HepG2 (cell line): ENCODE data around the gene ARL8B. TPM values are rescaled to one million over a fixed set of nuclear protein-coding genes. Genes with fewer than 3 reads are reported as not detected.

Source experiments
- DNMT1 ChIP-seq: sonication (generic); formaldehyde crosslinking; IDR thresholded peaks from 2 replicates; pipeline ENCODE4 v1.5.1; 2020; ENCODE audit warnings: mild to moderate bottlenecking, missing genetic modification reagents
- GPN1 ChIP-seq: sonication (generic); formaldehyde crosslinking; IDR thresholded peaks from 2 replicates; pipeline ENCODE4 v1.5.1; 2020; ENCODE audit warnings: missing genetic modification reagents, borderline replicate concordance
- HHEX ChIP-seq: IDR thresholded peaks from 2 replicates; pipeline ENCODE4 v1.6.1; 2016; ENCODE audit warnings: control low read depth
- HIVEP1 ChIP-seq: sonication (generic); formaldehyde crosslinking; IDR thresholded peaks from 2 replicates; pipeline ENCODE4 v1.4.0; 2020; ENCODE audit warnings: mild to moderate bottlenecking, missing genetic modification reagents
- ISL2 ChIP-seq: sonication (generic); formaldehyde crosslinking; IDR thresholded peaks from 2 replicates; pipeline ENCODE4 v1.5.0; 2020; ENCODE audit warnings: missing genetic modification reagents
- MEIS1 ChIP-seq: sonication (generic); formaldehyde crosslinking; IDR thresholded peaks from 2 replicates; pipeline ENCODE4 v1.9.0; 2021; ENCODE audit warnings: mild to moderate bottlenecking, missing genetic modification reagents, moderate library complexity, borderline replicate concordance
- MXI1 ChIP-seq: IDR thresholded peaks from 3 replicates; pipeline ENCODE4 v1.6.1; 2012; ENCODE audit warnings: low read depth, low read length, inconsistent platforms, borderline replicate concordance
- NONO ChIP-seq, 2 experiments: fragments of 450-650 bp in 1 of 2; sonication (generic) in 1 of 2; formaldehyde crosslinking in 1 of 2; IDR thresholded peaks in 1 of 2; conservative IDR thresholded peaks in 1 of 2; 2 replicates each; pipeline versions ENCODE4 v1.6.1 to v1.8.0; 2017 to 2022; ENCODE audit warnings: mild to moderate bottlenecking in 1 of 2, missing genetic modification reagents in 1 of 2, moderate library complexity in 1 of 2
- PHF5A ChIP-seq: IDR thresholded peaks from one replicate; pipeline ENCODE4 v1.6.1; 2018; ENCODE audit warnings: low read depth, missing genetic modification reagents; ENCODE audit not compliant: unreplicated experiment
- RAD21 ChIP-seq: fragments of 450-650 bp; formaldehyde crosslinking; IDR thresholded peaks from 2 replicates; pipeline ENCODE4 v1.5.0; 2020; ENCODE audit warnings: mild to moderate bottlenecking
- TOE1 ChIP-seq: sonication (generic); formaldehyde crosslinking; IDR thresholded peaks from 2 replicates; pipeline ENCODE4 v1.4.0; 2020; ENCODE audit warnings: mild to moderate bottlenecking, missing genetic modification reagents
- TOPORS ChIP-seq: sonication (generic); formaldehyde crosslinking; IDR thresholded peaks from 2 replicates; pipeline ENCODE4 v1.8.0; 2023; ENCODE audit warnings: mild to moderate bottlenecking, missing genetic modification reagents
- ZNF180 ChIP-seq: sonication (generic); formaldehyde crosslinking; IDR thresholded peaks from 2 replicates; pipeline ENCODE4 v1.4.0; 2020; ENCODE audit warnings: low read depth, missing genetic modification reagents, borderline replicate concordance
- ZNF234 ChIP-seq: sonication (generic); formaldehyde crosslinking; conservative IDR thresholded peaks from 2 replicates; pipeline ENCODE4 v1.5.1; 2020; ENCODE audit warnings: mild to moderate bottlenecking, missing genetic modification reagents
- ZNF589 ChIP-seq: sonication (generic); formaldehyde crosslinking; conservative IDR thresholded peaks from 2 replicates; pipeline ENCODE4 v1.8.0; 2022; ENCODE audit warnings: mild to moderate bottlenecking, moderate library complexity, missing genetic modification reagents
- ZNF652 ChIP-seq: IDR thresholded peaks from 2 replicates; pipeline ENCODE4 v1.6.1; 2016; ENCODE audit warnings: low read depth, borderline replicate concordance
- ZNF761 ChIP-seq: sonication (generic); formaldehyde crosslinking; conservative IDR thresholded peaks from 2 replicates; pipeline ENCODE4 v1.4.0; 2020; ENCODE audit warnings: mild to moderate bottlenecking, missing genetic modification reagents
- ZSCAN21 ChIP-seq: sonication (generic); formaldehyde crosslinking; IDR thresholded peaks from 2 replicates; pipeline ENCODE4 v1.8.0; 2022; ENCODE audit warnings: mild to moderate bottlenecking, missing genetic modification reagents, moderate library complexity, borderline replicate concordance
- polyA plus RNA-seq, 8 experiments: library from polyadenylated mRNA; depleted of rRNA in 3 of 8; stranded (reverse) in 7 of 8; unstranded in 1 of 8; fragments of >200 nt; fragmentation: Illumina TruSeq in 4 of 8; extraction: Trizol in 4 of 8; gene quantifications; 2 replicates each; pipeline versions ENCODE4 v1.2.1 to v1.2.3, GENCODE V29; 2011 to 2016; ENCODE audit warnings: low read depth in 4 of 8, missing spikeins in 1 of 8, mixed read lengths in 1 of 8; ENCODE audit not compliant: insufficient read depth in 1 of 8
- total RNA-seq, 5 experiments: library from RNA; depleted of rRNA; stranded (reverse); fragments of >200 nt; fragmentation: Illumina TruSeq; extraction: Trizol; gene quantifications; 2 replicates each; pipeline ENCODE4 v1.2.3, GENCODE V29; 2016; ENCODE audit warnings: low read depth in 1 of 5
- TF ChIP-seq, protein P1 (sequence below): fragments of 450-650 bp; IDR thresholded peaks from 2 replicates; pipeline ENCODE4 v1.6.1; 2017; ENCODE audit warnings: mild to moderate bottlenecking
- TF ChIP-seq, protein P2 (sequence below): sonication (generic); formaldehyde crosslinking; IDR thresholded peaks from 2 replicates; pipeline ENCODE4 v1.8.0; 2022; ENCODE audit warnings: mild to moderate bottlenecking, missing genetic modification reagents, moderate library complexity
- TF ChIP-seq, protein P3 (sequence below): sonication (generic); formaldehyde crosslinking; IDR thresholded peaks from 2 replicates; pipeline ENCODE4 v1.5.0; 2020; ENCODE audit warnings: missing genetic modification reagents
- TF ChIP-seq, protein P4 (sequence below): sonication (generic); formaldehyde crosslinking; IDR thresholded peaks from 2 replicates; pipeline ENCODE4 v1.4.0; 2020; ENCODE audit warnings: mild to moderate bottlenecking, missing genetic modification reagents
- TF ChIP-seq, protein P5 (sequence below): IDR thresholded peaks from 2 replicates; pipeline ENCODE4 v1.6.1; 2016; ENCODE audit warnings: low read depth

Gene ARL8B
- total and polyA plus RNA-seq, 2 of the 13 experiments (the other 11 are each of a cell fraction or from before 2014, with no cell fraction given) = 23.5 to 30.4 TPM

DNA sequence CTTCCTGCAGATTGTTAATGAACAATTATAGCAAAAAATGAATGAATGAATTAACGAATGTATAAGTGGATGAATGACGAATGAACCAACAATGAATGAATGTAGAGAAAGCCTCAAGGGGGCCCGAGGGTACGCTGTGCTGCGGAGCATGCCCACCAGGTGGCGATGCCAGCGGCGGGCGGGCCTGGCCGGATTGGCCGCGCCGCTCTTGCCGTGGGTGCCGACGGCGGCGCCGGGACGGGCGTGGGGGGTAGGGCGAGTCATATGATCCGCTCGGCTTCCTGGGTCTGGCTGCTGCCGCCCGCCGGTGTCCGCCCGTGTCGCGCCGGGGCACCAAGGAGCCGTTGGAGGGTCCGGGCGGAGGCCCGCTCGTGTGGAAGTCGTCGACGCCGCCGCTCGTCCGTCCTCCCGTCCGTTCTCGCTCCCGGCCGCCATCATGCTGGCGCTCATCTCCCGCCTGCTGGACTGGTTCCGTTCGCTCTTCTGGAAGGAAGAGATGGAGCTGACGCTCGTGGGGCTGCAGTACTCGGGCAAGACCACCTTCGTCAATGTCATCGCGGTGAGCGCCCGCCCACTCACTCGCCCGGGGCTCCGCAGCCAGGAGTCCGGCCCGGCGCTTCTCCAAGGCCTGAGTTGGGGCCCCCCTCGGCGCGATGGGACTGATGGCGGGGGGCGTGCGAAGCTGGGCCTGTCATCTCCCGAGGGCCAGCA lies at the start of gene ARL8B (continued):
- peak; percentile 59; the same call in 1 of the 2 replicates for TF ChIP-seq MEIS1 (CRISPR knock-in tag)
- no peak for TF ChIP-seq NONO (IDR thresholded peaks at IDR 0.05)
- TF ChIP-seq NONO (CRISPR knock-in tag; conservative IDR thresholded peaks at IDR 0.05) = peak; percentile 95
- TF ChIP-seq MXI1 = peak; percentile 75; the same call in 1 of the 3 replicates
- TF ChIP-seq DNMT1 (CRISPR knock-in tag) = peak; percentile 47; the same call in 1 of the 2 replicates
- no peak for TF ChIP-seq TOE1 (CRISPR knock-in tag)
- TF ChIP-seq ZNF652 (CRISPR knock-in tag) = no peak
- no peak for TF ChIP-seq ZNF761 (CRISPR knock-in tag)
- peak; percentile 93; the same call in 1 of the 2 replicates for TF ChIP-seq ZNF589 (CRISPR knock-in tag)
- TF ChIP-seq PHF5A (CRISPR knock-in tag) = peak; percentile 40
- peak; percentile 73 for TF ChIP-seq ISL2 (CRISPR knock-in tag)
- no peak for TF ChIP-seq ZNF234
- TF ChIP-seq, protein P1, sequence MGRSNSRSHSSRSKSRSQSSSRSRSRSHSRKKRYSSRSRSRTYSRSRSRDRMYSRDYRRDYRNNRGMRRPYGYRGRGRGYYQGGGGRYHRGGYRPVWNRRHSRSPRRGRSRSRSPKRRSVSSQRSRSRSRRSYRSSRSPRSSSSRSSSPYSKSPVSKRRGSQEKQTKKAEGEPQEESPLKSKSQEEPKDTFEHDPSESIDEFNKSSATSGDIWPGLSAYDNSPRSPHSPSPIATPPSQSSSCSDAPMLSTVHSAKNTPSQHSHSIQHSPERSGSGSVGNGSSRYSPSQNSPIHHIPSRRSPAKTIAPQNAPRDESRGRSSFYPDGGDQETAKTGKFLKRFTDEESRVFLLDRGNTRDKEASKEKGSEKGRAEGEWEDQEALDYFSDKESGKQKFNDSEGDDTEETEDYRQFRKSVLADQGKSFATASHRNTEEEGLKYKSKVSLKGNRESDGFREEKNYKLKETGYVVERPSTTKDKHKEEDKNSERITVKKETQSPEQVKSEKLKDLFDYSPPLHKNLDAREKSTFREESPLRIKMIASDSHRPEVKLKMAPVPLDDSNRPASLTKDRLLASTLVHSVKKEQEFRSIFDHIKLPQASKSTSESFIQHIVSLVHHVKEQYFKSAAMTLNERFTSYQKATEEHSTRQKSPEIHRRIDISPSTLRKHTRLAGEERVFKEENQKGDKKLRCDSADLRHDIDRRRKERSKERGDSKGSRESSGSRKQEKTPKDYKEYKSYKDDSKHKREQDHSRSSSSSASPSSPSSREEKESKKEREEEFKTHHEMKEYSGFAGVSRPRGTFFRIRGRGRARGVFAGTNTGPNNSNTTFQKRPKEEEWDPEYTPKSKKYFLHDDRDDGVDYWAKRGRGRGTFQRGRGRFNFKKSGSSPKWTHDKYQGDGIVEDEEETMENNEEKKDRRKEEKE = no peak
- TF ChIP-seq, protein P2, sequence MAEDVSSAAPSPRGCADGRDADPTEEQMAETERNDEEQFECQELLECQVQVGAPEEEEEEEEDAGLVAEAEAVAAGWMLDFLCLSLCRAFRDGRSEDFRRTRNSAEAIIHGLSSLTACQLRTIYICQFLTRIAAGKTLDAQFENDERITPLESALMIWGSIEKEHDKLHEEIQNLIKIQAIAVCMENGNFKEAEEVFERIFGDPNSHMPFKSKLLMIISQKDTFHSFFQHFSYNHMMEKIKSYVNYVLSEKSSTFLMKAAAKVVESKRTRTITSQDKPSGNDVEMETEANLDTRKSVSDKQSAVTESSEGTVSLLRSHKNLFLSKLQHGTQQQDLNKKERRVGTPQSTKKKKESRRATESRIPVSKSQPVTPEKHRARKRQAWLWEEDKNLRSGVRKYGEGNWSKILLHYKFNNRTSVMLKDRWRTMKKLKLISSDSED (CRISPR knock-in tag) = no peak
- peak; percentile 76; the same call in 1 of the 2 replicates for TF ChIP-seq ZSCAN21 (CRISPR knock-in tag)
- TF ChIP-seq TOPORS (CRISPR knock-in tag) = peak; percentile 90
- no peak for TF ChIP-seq HHEX (CRISPR knock-in tag)
- TF ChIP-seq GPN1 = no peak; the same call in 1 of the 2 replicates
- peak; percentile 62 for TF ChIP-seq RAD21 (CRISPR knock-in tag)
- TF ChIP-seq ZNF180 (CRISPR knock-in tag) = no peak
- TF ChIP-seq, protein P3, sequence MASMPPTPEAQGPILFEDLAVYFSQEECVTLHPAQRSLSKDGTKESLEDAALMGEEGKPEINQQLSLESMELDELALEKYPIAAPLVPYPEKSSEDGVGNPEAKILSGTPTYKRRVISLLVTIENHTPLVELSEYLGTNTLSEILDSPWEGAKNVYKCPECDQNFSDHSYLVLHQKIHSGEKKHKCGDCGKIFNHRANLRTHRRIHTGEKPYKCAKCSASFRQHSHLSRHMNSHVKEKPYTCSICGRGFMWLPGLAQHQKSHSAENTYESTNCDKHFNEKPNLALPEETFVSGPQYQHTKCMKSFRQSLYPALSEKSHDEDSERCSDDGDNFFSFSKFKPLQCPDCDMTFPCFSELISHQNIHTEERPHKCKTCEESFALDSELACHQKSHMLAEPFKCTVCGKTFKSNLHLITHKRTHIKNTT (CRISPR knock-in tag) = no peak
- TF ChIP-seq, protein P4, sequence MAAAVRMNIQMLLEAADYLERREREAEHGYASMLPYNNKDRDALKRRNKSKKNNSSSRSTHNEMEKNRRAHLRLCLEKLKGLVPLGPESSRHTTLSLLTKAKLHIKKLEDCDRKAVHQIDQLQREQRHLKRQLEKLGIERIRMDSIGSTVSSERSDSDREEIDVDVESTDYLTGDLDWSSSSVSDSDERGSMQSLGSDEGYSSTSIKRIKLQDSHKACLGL (CRISPR knock-in tag) = peak; percentile 91
- TF ChIP-seq HIVEP1 (CRISPR knock-in tag) = peak; percentile 84
- TF ChIP-seq, protein P5, sequence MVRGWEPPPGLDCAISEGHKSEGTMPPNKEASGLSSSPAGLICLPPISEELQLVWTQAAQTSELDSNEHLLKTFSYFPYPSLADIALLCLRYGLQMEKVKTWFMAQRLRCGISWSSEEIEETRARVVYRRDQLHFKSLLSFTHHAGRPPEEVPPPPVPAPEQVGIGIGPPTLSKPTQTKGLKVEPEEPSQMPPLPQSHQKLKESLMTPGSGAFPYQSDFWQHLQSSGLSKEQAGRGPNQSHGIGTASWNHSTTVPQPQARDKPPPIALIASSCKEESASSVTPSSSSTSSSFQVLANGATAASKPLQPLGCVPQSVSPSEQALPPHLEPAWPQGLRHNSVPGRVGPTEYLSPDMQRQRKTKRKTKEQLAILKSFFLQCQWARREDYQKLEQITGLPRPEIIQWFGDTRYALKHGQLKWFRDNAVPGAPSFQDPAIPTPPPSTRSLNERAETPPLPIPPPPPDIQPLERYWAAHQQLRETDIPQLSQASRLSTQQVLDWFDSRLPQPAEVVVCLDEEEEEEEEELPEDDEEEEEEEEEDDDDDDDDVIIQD = peak; percentile 61; the same call in 1 of the 2 replicates
